ENCODE results near the gene ADI1.

ADI1 gene

DNA sequence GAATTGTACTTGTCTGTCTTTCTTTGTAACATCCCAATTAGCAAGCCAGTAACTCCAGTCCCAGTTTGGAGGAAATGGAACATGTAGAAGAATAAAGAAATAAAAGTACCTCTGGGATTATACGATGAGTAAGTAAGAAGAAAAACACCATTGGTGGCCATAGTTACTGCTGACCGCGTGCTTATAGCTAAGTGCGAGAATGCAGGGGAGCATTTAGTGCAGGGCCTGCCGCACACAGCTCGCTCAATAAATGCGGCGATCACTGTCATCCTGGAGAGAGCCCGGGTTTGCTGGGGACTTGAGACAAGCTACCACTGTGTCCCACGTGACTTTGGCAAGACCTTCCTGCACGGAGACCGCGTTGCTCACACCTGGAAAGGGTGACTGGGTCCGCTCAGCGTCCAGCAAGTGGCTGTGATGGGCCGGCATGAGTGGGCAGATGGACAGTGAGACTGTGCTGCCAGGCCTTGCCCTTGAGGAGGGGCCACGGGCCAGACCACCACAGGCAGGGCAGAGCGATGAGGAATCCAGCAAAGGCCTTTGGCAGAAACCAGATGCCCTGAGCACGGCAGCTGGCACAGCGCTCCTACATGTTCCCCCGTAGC is 54.8 kb downstream of the ADI1 start:
- TF ChIP-seq, protein P1, sequence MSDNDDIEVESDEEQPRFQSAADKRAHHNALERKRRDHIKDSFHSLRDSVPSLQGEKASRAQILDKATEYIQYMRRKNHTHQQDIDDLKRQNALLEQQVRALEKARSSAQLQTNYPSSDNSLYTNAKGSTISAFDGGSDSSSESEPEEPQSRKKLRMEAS (IDR thresholded peaks at IDR 0.05): no peak
- TF ChIP-seq, protein P2, sequence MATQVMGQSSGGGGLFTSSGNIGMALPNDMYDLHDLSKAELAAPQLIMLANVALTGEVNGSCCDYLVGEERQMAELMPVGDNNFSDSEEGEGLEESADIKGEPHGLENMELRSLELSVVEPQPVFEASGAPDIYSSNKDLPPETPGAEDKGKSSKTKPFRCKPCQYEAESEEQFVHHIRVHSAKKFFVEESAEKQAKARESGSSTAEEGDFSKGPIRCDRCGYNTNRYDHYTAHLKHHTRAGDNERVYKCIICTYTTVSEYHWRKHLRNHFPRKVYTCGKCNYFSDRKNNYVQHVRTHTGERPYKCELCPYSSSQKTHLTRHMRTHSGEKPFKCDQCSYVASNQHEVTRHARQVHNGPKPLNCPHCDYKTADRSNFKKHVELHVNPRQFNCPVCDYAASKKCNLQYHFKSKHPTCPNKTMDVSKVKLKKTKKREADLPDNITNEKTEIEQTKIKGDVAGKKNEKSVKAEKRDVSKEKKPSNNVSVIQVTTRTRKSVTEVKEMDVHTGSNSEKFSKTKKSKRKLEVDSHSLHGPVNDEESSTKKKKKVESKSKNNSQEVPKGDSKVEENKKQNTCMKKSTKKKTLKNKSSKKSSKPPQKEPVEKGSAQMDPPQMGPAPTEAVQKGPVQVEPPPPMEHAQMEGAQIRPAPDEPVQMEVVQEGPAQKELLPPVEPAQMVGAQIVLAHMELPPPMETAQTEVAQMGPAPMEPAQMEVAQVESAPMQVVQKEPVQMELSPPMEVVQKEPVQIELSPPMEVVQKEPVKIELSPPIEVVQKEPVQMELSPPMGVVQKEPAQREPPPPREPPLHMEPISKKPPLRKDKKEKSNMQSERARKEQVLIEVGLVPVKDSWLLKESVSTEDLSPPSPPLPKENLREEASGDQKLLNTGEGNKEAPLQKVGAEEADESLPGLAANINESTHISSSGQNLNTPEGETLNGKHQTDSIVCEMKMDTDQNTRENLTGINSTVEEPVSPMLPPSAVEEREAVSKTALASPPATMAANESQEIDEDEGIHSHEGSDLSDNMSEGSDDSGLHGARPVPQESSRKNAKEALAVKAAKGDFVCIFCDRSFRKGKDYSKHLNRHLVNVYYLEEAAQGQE (IDR thresholded peaks at IDR 0.05; ENCODE audit: low read depth): no peak
- TF ChIP-seq, protein P3, sequence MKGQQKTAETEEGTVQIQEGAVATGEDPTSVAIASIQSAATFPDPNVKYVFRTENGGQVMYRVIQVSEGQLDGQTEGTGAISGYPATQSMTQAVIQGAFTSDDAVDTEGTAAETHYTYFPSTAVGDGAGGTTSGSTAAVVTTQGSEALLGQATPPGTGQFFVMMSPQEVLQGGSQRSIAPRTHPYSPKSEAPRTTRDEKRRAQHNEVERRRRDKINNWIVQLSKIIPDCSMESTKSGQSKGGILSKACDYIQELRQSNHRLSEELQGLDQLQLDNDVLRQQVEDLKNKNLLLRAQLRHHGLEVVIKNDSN (IDR thresholded peaks at IDR 0.05): no peak
- TF ChIP-seq FOXM1 (IDR thresholded peaks at IDR 0.05; ENCODE audit: borderline replicate concordance, low read depth): no peak
- TF ChIP-seq CEBPB (IDR thresholded peaks at IDR 0.05): no peak
- TF ChIP-seq RAD21 (IDR thresholded peaks at IDR 0.05; ENCODE audit: low read depth): no peak
- TF ChIP-seq YY1 (IDR thresholded peaks at IDR 0.05; ENCODE audit: low read depth): no peak
- no peak for TF ChIP-seq TEAD4 (IDR thresholded peaks at IDR 0.05)
- no peak for TF ChIP-seq NFIC (IDR thresholded peaks at IDR 0.05)
- TF ChIP-seq TCF12 (IDR thresholded peaks at IDR 0.05; ENCODE audit: low read depth): no peak
- no peak for TF ChIP-seq EGR1 (IDR thresholded peaks at IDR 0.05)
- TF ChIP-seq ZBTB7A (IDR thresholded peaks at IDR 0.05; ENCODE audit: low read depth): no peak
- no peak for TF ChIP-seq EP300 (IDR thresholded peaks at IDR 0.05; ENCODE audit: borderline replicate concordance)
- TF ChIP-seq TAF1 (IDR thresholded peaks at IDR 0.05; ENCODE audit: low read depth): no peak
- TF ChIP-seq CREB1 (IDR thresholded peaks at IDR 0.05; ENCODE audit: low read depth): no peak

DNA sequence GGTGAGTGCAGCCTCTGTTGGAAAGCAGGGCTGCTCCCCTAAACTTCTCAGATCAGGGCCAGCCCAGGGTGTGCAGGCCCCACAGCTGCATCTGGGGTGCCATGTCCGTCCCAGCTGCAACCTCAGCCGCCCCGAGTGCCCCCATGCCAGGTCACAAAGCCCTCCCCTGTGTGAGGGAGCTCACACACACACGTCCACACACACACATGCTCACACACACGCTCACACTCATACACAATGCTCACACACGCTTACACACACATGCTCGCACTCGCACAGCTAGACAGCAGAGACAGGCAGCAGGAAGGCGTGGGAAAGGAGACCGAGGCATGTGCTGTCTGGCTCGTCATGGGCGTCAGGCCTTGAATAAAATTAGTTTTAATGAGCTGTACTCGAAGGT is 55.4 kb downstream of the ADI1 start:
- TF ChIP-seq TEAD4 (IDR thresholded peaks at IDR 0.05) (no peak), RAD21 (IDR thresholded peaks at IDR 0.05; ENCODE audit: low read depth) (no peak), CREB1 (IDR thresholded peaks at IDR 0.05; ENCODE audit: low read depth) (no peak)

DNA sequence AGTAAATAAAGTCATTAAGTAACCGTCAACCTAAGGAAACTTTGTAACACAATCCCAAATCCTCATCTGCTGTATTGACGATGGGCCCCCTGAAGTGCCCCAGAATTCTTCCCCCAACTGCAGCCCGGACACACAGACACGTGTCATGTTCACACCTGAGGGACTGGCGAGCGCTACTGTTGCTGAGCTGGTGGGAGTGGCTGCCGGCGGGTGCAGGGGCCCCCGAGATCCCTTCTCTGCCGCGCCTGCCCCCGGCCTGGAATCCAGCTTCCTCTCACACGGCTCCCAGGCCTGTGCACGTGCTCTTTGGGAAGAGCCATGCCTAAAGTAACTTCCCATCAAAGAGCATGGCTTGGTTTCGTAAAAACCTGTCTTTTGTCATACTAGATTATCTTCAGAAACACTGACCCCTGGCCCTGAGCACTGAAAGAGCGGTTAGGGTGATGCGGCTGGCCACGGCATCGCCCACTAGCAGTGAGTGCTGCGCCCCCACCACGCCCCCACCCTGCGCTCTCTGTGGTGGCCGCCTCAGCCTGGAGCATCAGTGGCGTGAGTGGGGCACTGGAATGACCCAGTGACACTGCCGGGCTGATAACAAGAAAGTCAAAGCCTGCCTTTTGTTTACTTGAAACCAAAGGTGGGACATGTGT is 56.0 kb downstream of the ADI1 start:
- TF ChIP-seq TCF12 (IDR thresholded peaks at IDR 0.05; ENCODE audit: low read depth): no peak
- TF ChIP-seq YY1 (IDR thresholded peaks at IDR 0.05; ENCODE audit: low read depth): no peak
- TF ChIP-seq ZBTB7A (IDR thresholded peaks at IDR 0.05; ENCODE audit: low read depth): no peak
- TF ChIP-seq, protein P3 (IDR thresholded peaks at IDR 0.05): no peak
- TF ChIP-seq TAF1 (IDR thresholded peaks at IDR 0.05; ENCODE audit: low read depth): no peak
- TF ChIP-seq CREB1 (IDR thresholded peaks at IDR 0.05; ENCODE audit: low read depth): no peak

DNA sequence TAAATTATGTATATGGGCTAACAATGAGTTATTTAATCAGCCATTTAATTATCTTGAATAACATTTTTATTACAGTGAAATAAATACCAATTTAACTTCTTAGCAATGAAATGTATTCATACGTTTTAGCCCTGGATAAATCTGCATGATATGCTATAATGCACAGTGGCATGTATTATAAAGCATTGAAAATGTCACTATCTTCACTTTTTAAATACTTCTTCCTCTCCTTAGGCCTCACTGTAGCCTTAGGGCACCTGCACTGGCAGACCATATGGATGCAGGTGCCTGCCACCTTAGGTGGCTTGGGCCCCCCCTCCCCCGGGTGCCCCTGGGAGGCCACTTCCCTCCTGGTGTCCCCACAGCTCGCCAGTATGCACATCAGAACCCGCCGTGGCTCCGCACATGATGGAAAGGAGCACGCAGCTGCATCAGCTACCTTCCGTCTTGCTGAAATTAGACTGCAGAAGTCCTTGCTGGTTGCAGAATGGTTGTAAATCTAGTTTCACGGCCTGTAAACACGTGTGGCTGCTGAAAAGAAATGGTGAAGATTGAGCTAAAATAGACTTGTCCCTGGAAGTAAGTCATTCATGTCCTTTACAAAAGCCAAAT is 56.7 kb downstream of the ADI1 start:
- TF ChIP-seq EP300 (IDR thresholded peaks at IDR 0.05; ENCODE audit: borderline replicate concordance): no peak
- TF ChIP-seq CREB1 (IDR thresholded peaks at IDR 0.05; ENCODE audit: low read depth): no peak
- no peak for TF ChIP-seq RAD21 (IDR thresholded peaks at IDR 0.05; ENCODE audit: low read depth)

DNA sequence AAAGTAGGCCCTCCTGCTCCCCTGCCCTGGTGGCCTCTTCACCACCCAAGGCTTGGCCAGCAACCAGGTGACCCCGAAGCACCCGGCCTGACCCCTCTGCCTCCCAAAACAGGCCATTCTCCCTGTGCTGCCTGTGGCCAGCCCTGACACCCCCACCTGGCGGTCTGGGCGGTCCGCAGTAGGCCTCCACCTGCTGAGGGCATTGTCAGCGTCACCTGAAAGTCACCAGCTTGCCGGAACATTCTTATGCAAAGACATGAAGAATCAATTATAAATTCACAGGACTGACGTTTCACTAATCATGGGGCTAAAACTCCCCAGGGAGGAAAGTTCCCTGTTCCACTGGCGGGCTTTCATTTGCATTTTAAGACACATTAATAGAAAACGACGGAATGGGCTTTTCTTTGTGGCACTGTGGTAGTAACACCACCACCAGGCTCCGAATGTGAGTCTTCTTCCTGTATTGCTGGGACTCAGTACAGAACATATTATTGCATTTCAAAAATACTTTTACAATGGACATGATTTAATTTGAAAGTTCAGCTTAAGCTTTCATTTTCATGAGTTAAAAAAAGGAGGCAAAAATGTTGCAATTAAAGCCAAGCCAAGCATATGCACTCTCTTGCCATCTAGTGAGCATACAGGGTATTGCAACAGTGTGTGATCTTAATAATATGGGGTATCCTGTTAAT is 57.4 kb downstream of the ADI1 start:
- TF ChIP-seq TCF12 (IDR thresholded peaks at IDR 0.05; ENCODE audit: low read depth): no peak
- TF ChIP-seq, protein P1 (IDR thresholded peaks at IDR 0.05): no peak
- no peak for TF ChIP-seq EP300 (IDR thresholded peaks at IDR 0.05; ENCODE audit: borderline replicate concordance)
- no peak for TF ChIP-seq YY1 (IDR thresholded peaks at IDR 0.05; ENCODE audit: low read depth)
- peak; percentile 37; the same call in 1 of the 2 replicates for TF ChIP-seq CEBPB (IDR thresholded peaks at IDR 0.05)
- TF ChIP-seq RAD21 (IDR thresholded peaks at IDR 0.05; ENCODE audit: low read depth): peak; percentile 37; the same call in 1 of the 2 replicates
- no peak for TF ChIP-seq NFIC (IDR thresholded peaks at IDR 0.05)
- no peak for TF ChIP-seq CREB1 (IDR thresholded peaks at IDR 0.05; ENCODE audit: low read depth)
- no peak for TF ChIP-seq ZBTB7A (IDR thresholded peaks at IDR 0.05; ENCODE audit: low read depth)
- TF ChIP-seq TAF1 (IDR thresholded peaks at IDR 0.05; ENCODE audit: low read depth): no peak
- TF ChIP-seq FOXM1 (IDR thresholded peaks at IDR 0.05; ENCODE audit: borderline replicate concordance, low read depth): no peak

DNA sequence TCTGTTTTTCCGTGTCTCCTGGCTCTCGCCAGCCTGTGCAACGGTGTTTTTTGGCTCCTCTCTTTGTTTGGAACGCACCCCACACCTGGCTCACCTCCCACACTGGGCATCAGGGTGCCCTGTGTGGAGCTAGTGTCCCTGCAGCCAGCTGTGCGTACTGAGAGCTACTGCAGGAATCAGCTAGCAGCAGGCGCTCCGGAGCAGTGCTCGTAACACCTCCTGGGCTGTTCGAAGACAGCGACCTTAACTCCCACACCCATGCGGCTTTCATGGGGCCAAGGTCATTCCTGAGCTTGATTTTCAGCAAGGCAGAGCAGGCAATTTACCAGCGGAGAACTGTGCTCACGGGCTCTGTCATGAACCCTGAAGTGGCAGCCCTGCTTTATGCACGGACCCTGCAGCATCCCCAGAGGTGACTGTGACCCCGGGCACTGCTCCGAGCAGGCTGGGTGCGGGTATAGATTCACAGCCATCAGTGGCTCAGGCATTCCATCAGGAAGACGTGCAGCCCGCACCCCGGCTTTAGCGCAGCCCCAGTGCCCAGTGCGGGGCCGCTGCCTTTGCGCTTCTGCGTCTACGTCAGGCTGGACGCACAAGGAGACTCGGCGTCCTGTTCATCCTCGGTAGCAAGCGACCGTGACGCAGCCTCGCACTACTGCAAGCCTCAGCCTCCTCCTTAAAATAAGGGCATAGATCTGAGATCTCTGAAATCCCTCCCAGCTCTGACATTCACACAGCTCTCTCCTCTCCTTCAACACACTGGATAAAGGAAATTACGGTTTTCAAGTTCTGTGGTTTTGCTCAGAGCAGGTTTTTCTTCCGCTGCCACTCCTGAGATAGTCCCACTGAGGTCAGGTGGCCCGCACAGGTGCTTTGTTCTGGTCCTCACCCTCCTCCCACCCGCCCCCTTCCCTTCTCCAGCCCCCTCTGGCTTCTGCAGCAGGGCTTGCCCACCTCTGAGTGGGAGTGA is 58.2 kb downstream of the ADI1 start:
- TF ChIP-seq CEBPB (IDR thresholded peaks at IDR 0.05): no peak
- no peak for TF ChIP-seq ZBTB7A (IDR thresholded peaks at IDR 0.05; ENCODE audit: low read depth)
- no peak for TF ChIP-seq TAF1 (IDR thresholded peaks at IDR 0.05; ENCODE audit: low read depth)
- TF ChIP-seq, protein P2 (IDR thresholded peaks at IDR 0.05; ENCODE audit: low read depth): no peak
- no peak for TF ChIP-seq EGR1 (IDR thresholded peaks at IDR 0.05)

Measured in Ishikawa (cell line).